Putamen (tissue), 1 donor: Measurements from ENCODE around the gene ABHD17B.
"Not testable (repeated sequence)": the region's sequence is repeated elsewhere in the genome, so short reads cannot be mapped to it uniquely, and the experiment has no call there.

ENCODE experiments used
- DNase-seq: peaks from one replicate; pipeline ENCODE4 v3.0.0-alpha.2; 2016; ENCODE audit warnings: low spot score

The ABHD17B gene

DNA sequence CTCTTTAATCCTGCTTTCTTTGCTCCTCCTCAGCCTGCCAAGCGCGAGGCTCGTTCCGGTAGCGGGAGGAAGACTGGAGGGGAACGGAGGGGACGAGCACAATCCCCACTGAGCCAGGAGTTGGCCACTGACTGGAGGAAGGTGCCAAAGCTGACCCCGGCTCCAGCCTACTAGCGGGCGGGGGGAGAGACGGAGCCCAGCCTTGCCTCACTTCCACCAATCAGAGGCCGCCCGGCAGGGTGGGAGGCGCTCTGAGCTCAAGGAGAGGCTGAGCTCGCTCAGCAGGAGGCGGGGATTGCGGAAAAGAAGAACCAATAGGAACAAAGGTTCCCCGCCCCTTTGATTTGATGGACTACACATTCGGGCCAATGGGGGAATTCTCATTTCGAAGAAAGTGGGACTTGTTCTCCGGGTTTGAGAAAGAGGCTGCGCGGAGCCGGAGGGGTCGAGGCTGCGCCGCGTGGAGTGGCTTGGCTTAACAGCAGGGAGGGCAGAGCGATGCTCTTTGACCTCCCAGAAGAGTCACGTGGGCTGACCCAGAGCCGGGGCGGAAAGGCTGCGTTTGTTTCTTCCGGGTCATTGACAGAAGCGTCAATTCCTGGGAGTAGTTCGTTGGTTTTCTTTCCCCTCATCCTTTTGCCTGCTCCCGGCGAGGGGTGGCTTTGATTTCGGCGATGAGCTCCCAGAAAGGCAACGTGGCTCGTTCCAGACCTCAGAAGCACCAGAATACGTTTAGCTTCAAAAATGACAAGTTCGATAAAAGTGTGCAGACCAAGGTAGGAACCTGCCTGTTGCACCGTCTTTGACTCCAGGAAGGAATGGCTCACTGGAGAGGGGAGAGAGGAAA, at the start of gene ABHD17B, which contains the start of gene C9orf85:
Gene ABHD17B, minus strand, starts transcription at position 133 of the 847 bp plus-strand sequence. CDS start 36,113 bp downstream, outside the sequence.
Gene C9orf85, plus strand, starts transcription at position 579 of the 847 bp plus-strand sequence. Its CDS starts 96 bp downstream, at position 675.
- peak; percentile 100 for DNase-seq

DNA sequence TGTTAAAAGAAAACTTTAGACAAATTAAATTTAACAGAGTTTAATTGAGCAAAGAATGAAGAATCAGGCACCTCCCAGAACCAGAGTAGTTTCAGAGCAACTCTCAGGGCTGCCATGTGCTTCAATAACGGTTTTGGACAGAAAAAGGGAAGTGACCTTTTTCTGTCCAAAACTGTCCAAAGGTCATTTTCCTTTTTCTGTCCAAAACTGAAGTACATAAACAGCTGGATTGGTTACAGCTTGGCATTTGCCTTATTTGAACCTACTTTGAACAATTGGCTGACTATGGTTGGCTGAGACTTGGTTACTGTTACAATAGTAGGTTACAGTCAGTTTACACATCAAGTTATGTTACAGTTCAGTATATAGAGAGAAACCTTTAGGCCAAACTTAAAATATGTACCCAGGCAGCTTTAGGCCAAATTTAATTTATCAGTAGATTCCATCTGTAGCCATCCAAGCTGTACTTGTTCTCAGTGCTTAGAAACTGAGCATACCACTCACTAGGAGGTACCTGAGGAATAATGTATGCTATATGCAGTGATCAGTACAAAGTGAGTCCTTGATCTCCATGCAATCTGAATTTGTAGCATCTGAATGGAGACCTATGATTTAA, 44.4 kb upstream of the ABHD17B start:
- DNase-seq, result no peak

DNA sequence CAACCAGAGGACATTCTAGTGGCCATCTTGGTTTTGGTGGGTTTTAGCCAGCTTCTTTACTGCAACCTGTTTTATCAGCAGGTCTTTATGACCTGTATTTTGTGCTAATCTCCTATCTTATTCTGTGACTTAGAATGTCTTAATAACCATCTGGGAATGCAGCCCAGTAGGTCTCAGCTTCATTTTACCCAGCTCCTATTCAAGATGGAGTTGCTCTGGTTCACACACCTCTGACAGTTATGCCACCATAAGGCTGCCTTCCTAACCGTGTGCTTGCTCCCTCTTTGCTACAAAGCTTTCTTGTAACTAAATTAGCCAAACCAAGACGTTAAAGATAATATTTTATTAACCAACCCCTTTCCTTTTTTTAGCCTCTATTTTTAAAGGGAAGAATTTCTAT, 43.7 kb upstream of the ABHD17B start:
- DNase-seq, result not testable (repeated sequence)

DNA sequence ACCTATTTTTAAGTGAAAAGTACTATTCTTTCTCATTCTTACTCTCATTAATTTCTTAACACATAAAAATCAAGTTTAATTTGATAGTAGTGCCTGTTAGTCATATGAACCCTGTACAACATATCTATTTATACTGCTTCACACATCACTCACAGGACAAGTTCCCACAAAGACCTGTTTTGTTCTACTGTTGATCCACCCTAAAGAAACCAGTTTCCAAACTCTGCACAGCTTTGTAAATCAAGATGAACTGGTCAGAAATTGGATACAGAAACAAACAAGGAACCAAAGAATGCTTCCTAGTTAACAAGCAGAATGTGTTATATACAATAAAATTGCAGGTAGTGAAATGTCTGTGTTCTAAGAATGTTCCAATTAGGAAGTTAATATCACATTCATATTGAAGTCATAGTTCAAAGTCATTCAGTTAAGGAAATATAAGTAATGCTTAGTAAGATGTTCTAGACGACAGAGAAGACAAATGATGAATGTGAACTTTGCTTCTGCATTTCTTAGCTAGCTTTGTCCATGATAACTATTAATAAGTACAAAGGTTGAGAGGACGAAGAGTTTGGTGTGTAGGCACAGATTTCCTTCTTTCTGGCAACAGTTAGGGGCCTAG, 33.9 kb upstream of the ABHD17B start:
- no peak for DNase-seq

DNA sequence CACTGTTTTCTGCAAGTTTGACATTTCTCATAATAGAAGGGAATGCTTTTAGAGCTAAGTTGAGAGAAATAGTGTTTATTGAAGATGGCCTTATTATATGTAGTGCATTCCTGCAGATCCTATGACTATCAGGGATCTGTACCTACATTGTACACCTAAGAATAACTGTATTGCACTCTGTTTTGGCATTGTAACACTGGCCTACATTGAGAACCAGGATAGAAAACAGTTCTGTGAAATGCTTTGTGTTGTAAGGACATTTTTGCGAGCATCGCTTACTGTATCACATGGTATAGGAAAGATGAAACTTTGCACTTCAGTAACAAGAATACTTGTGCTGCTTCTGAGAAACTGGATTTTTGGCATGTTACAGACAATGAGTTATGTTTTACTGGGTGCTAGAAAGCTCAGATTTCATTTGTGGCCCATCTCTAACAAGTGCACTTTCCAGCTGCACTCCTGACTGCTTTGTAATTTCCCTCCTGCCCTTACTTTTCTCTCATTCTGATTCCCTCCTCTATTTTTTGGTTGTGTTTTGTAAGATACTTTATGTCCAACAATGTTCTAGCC, 31.1 kb upstream of the ABHD17B start:
- DNase-seq, result no peak

DNA sequence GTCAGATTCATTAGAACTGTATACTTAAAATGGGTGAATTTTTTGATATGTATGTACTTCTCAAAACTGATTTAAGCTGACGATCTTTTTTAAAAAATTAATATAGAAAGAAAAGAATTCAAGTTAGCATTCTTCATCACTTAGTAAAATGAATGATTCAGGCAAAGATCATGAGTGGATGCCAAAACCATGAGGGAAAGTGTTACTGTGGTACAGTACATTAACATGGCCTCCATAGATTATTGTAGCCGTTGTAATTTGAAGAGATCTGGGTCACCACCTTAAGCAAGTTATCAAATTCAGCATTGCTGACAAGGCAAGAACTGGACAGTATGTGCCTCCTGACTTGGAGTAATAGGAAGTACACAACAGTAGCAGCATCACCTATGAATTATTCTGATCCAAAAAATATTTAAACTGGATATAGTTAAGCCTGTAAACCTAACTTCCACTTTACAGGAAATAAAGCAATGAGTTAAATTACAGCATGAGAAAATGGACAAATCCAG, 30.1 kb upstream of the ABHD17B start:
- DNase-seq, result no peak

DNA sequence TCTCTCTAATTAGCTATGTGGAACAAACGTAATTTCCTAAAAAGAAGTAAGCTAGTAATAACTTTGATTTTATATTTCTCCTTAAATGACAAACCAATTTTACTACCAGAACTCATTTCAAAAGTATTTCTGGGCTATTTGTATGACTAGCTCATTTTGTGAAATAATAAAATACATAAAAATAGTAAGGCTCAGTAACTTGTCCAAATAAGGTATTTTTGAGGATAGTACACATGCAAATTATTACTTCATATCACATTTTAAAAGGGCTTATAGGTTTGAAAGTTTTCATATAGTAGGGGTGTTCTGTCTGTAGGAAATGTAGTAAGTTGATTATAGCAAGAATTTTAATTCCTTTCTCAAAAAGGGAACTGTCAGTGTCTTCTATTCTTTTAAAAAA, 26.9 kb upstream of the ABHD17B start:
- DNase-seq, result no peak

DNA sequence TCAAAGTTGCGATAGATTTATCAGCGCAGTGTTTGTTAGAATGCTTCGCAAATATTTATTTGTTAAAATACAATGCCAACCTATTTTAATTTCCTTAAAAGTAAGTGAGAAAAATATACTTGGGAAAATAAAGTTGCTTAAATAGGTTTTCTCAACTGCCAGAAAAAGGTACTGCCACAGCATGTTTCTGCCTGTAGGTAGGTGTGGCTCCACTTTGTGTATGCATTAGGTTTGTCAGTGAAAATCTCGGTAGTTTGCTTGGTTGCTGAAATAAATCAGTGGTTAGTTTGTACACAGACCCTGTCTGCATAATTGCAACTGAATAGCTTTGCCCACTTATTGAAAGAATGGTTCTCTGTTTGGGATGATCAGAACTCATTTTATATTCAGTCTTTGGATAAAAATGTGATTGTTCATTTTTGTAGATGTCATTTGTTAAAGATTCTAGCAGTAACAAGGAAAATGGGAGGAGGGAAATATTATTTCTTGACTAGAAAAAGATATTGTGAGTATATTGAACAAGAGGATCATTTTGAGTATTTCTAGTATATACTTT, 26.2 kb upstream of the ABHD17B start:
- DNase-seq, result peak; percentile 81

DNA sequence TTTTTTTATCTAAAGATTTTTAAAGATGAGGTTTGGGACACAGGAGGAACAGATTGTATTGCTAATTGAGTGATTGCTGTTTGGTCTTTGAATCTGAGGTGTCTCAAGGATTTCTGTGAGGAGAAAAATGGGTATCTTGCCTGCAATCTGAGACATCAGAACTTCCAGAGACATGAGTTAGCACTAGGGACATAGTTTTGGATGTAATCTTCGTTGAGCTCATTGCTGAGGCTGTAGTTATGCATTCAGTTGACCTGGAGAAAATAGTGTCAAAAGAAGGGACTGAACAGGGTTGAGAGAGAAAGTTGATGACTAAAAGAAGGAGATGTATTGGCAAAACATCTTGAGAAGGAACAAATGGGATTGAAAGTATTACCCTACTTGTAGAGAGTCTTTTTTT, 25.1 kb upstream of the ABHD17B start:
- DNase-seq, result no peak

DNA sequence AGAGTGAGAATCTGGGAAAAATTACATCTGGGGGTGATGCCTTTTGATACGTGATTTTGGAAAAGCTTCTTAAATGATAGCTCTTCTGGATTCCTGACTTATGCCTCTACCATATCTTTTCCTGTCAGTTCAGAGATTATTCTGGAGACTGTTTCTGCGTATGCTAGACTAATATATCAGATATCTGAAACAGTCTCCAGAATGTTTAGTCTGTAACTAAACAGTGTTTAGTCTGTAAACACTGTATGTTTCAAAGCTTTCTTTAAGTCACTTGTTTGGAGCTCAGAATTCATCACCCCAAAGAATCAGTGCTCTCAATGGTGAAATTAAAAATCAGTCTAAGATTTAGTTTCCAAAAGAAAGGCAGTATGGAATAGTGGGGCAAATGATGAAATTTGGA, 20.2 kb upstream of the ABHD17B start:
- no peak for DNase-seq

DNA sequence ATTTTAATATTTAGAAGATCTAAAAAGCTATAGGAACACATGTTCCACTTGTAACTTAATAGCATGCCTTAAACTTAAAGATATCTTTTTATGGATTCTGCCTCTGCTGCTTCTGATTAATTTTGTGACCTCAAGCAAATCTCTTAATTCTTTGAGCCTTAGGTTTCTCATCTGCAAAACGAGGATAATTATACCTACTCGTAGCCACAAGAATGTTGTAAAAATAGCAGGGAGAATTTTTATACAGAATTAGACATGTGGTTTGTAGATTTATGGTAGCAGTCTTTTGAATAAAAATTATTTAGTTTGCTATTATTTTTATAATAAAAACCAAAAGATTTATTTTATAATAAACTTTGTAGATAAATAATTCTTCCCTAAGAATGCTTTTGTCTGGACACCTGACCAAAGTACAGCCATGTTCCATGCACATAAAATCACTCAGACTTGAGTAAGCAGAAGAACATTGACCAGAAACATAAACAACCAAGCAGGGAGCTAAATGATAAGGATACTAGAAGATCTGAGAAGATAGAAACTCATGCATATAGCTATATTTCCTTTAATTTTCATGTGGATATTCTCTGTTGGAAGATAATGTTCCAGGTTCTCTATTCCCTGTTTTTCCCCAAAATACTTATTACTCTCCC, 18.9 kb upstream of the ABHD17B start:
- no peak for DNase-seq

DNA sequence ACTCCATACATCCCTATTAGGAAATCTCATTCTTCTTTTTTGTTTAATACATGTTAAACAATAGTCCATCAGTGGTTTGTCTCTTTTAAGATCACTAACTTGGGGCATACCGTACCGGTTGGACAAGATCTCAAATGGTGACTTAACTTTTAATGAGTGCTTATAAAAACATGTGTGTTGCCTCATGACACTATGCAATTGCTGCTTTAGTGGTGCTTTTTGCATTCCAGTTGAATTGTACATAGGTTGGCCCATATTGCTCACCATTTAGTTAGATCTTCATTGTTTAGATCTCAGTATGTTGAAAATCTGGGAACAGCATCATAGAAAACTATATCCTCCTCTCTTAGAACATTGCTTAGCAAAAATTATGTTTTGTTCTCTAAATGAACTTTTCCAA, 18.2 kb upstream of the ABHD17B start:
- no peak for DNase-seq

DNA sequence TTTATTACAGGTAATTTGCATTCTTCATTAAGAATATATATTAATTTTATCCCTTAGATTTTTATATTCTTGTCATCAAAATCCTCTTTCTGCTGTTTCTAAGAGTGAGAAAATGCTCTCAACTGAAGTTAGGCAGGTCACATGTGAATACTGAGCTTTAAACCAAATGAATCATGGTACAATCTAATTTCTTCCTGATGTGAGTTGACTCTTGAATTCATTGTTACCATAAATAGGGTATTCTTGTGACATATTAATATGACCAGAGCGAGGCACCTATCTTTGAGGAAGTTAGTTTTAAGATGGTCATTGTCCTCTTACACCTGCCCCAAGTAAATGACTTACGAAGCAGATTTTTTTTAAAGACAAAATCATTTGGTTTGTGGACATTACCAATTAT, 17.8 kb upstream of the ABHD17B start:
- no peak for DNase-seq

DNA sequence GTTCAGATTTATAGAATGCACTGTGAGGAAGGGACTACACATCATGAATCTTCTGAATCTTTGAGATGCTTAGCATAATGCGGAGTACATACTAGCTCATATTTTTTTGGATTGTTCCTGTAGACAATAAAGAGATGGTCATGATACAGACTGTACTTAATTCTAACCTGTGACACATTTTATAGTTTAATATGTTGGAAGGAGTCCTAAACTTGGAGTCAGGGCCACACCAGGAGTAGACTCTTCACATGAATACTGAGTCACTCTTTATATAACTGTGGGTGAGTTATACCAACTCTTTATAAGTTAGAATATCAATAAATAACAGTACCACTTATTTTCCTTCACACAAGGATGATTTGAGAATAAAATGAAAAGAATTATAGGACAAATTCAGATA, 17.4 kb upstream of the ABHD17B start:
- no peak for DNase-seq

DNA sequence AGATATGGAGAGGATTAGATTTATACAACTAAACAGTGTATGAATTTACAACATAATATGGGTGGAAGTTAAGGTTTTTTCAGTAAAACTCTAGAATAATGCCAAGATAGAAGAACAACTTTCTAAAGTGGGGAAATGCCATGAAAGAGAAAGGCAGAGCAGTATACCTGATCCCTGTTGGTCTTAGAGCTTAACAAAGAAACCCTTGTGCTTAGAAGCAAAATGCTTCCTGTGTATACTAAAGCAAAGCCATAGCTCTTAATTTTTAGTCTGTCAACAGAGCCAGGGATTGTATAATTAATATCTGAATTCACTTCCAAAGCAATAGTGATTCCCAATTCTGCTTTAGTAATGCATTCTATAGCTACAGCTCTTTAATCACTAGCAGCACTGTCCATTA, 14.8 kb upstream of the ABHD17B start:
- no peak for DNase-seq

DNA sequence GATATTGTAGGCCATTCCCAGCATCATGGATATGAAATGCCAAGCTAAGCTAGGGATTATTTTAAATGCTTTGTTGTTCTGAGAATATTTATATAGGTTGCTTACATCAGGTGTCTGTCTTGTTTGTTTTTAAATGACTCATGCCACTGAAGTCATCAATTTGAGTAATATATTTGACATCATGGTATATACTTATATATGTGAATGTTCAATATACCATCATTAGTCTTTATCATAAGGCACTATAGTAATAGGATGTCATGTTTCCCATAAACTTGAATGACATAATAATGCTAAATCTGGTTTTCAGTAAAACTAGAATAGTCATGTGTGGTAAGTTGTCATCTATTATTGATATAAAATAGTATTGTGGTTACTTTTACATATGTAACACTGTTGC, 13.6 kb upstream of the ABHD17B start:
- DNase-seq, result no peak

DNA sequence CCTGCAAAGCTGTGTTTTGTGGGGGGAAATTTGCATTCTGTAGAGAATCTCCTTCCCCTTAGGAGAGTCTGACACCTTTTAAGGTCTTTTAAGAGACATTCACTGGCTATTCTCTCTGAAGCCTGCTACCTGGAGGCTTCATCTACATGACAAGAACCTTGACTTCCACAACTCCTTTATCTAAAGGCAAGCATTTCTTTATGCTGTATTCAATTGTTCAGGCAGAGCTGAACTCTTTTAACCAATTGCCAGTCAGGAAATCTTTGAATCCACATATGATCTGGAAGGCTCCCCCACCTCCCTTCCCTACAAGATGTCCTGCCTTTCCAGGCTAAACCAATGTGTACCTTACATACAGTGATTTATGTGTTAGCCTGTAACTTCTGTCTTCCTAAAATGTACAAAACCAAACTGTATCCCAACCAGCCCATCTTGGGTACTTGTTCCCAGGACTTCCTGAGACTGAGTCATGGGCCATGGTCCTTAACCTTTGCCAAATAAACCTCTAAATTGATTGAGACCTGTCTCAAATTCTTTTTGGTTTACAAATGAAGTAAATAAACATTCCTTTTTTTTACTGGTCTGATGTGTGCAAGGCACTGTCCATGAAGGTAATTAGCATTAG, 10.3 kb upstream of the ABHD17B start:
- DNase-seq, result no peak

DNA sequence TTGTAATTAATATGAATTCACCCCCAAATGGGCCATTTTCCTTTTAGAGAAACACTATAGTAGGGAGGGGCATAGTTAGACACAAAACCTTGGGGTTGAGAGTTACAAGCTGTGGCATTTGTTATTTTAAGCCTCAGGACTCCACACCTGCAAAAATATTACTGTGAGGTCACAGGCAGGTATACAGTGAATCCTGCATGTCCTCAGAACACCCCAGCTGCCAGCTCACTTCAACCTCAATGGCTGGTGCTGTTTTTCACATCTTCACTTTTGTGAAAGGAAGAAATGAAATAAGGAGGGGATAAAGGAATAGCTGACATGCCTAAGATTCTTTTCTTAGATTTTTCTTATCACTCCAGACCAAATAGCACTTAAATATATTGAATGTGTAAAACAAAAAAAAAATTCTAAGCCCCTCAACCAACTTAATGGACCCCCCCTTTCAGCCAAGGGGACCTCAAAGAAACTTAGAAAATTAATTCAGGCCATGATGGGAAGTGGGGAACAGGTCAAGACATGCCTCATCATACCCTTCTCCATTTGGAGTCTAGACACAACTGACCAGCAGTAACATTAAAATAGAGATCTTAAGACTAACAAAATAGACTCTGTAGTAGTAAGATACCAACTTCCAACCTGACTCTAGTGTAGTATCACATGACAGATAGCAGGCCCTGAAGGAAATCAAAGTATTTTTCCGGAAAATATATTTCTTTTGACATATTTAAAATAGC, 9.6 kb upstream of the ABHD17B start:
- DNase-seq, result no peak

DNA sequence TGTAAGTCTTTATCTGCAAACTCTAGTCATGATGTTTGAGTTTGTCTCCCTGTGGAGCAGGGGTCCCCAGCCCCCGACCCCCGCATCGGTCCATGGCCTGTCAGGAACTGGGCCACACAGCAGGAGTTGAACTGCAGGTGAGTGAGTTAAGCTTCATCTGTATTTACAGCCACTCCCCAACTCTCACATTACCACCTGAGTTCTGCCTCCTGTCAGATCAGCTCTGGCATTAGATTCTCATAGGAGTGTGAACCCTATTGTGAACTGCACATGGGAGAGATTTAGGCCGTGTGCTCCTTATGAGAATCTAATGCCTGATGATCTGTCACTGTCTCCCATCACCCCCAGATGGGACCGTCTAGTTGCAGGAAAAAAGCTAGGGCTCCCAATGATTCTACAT, 7.4 kb upstream of the ABHD17B start:
- no peak for DNase-seq

DNA sequence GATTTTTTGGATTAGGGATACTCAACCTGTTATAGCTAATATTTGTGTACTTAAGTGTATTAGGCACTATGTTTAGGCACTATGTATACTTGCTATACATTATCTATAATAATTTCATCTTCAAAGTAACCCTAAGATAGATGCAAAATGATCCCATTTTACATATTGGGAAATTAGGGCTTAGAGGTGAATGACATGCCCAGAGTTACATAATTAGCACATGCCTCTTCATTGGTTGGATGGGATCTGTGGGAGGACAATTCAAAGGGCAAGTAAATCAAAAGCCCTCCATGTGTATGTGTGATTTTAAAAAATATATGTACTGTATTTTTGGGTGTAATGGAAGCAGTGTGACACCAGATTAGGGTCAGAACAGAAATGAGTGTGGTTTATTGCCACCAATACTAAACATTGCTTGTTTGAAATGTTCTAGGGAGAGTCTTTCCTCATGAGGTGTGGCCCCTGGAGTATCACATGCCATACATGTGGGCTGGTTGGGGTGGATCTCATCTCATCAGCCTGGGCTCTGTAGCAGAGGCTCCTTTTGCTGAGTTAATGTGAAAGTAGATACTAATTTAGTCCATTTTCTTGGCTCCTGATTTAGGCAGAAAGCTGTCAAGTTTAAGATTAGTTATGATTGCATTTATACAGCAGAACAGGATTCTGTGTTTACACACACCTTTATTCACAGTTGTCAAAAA, 6.0 kb upstream of the ABHD17B start:
- no peak for DNase-seq
